H1 (cell line): ENCODE data around the gene PDE1C. TPM values are rescaled to one million over a fixed set of nuclear protein-coding genes. Genes with fewer than 3 reads are reported as not detected.

Experiments used
- BCL11A ChIP-seq, 2 experiments: IDR thresholded peaks; one replicate each; pipeline ENCODE4 v1.6.1; 2011; ENCODE audit warnings: low read depth in 2 of 2, low read length in 2 of 2, mild to moderate bottlenecking in 2 of 2
- CEBPB ChIP-seq: IDR thresholded peaks from 2 replicates; pipeline ENCODE4 v1.6.1; 2012; ENCODE audit warnings: low read depth, low read length
- CHD7 ChIP-seq: fragments of 300-600 bp; sonication (generic); IDR thresholded peaks from 2 replicates; pipeline ENCODE4 v1.7.1; 2012; ENCODE audit warnings: low read length, moderate library complexity, mild to moderate bottlenecking, inconsistent platforms; ENCODE audit not compliant: insufficient replicate concordance
- CTCF ChIP-seq, 3 experiments: IDR thresholded peaks; 1 replicate in 2 of 3; 2 replicates in 1 of 3; pipeline versions ENCODE4 v1.5.1 to v1.6.1; 2011; ENCODE audit warnings: low read length in 3 of 3, mild to moderate bottlenecking in 3 of 3, inconsistent platforms in 2 of 3, low read depth in 1 of 3, moderate library complexity in 1 of 3; ENCODE audit not compliant: insufficient read depth in 1 of 3; ENCODE audit errors: control extremely low read depth in 1 of 3
- MAFK ChIP-seq: IDR thresholded peaks from 2 replicates; pipeline ENCODE4 v1.6.1; 2012; ENCODE audit warnings: low read depth, mild to moderate bottlenecking, improper control_type of control experiment, low read length
- RBBP5 ChIP-seq: IDR thresholded peaks from 2 replicates; pipeline ENCODE4 v1.7.1; 2012; ENCODE audit warnings: low read depth, mild to moderate bottlenecking, inconsistent platforms, low read length, moderate library complexity, borderline replicate concordance
- SIN3A ChIP-seq, 2 experiments: IDR thresholded peaks in 1 of 2; conservative IDR thresholded peaks in 1 of 2; 2 replicates each; pipeline ENCODE4 v1.6.1; 2011 to 2012; ENCODE audit warnings: low read length in 2 of 2, improper control_type of control experiment in 1 of 2, low read depth in 1 of 2, mild to moderate bottlenecking in 1 of 2
- SIX5 ChIP-seq: IDR thresholded peaks from 2 replicates; pipeline ENCODE4 v1.6.1; 2011; ENCODE audit warnings: mild to moderate bottlenecking, low read depth, low read length
- SRF ChIP-seq: IDR thresholded peaks from 2 replicates; pipeline ENCODE4 v1.6.1; 2011; ENCODE audit warnings: mild to moderate bottlenecking, low read depth, low read length, moderate library complexity
- TCF12 ChIP-seq: IDR thresholded peaks from 2 replicates; pipeline ENCODE4 v1.6.1; 2011; ENCODE audit warnings: low read depth, mild to moderate bottlenecking, low read length
- polyA plus RNA-seq, 7 experiments: library from polyadenylated mRNA; depleted of rRNA in 3 of 7; stranded (reverse) in 5 of 7; unstranded in 2 of 7; fragments of >200 nt in 5 of 7; fragments of 200-250 nt in 2 of 7; gene quantifications; 1 replicate in 5 of 7; 2 replicates in 1 of 7; 4 replicates in 1 of 7; pipeline versions ENCODE4 v1.2.1 to v1.2.3, GENCODE V29; 2011 to 2013; ENCODE audit warnings: missing spikeins in 2 of 7, mixed read lengths in 2 of 7
- total RNA-seq: library from RNA; stranded (reverse); fragmentation: NEBNext Ultra II Directional; extraction: Animal tissue kit (Norgen Biotek cat#: 25700); gene quantifications from 2 replicates; pipeline ENCODE4 v1.2.1, GENCODE V29; 2021

PDE1C gene
- total and polyA plus RNA-seq, 2 of the 8 experiments (the other 6 are each of a cell fraction or from before 2014, with no cell fraction given), result 0.11 to 1.1 TPM

- TF ChIP-seq CHD7, result no peak
- TF ChIP-seq TCF12, result no peak
- no peak for TF ChIP-seq CEBPB
- no peak for TF ChIP-seq CTCF (IDR thresholded peaks at IDR 0.05; ENCODE audit: control extremely low read depth in 1 of 3, insufficient read depth in 1 of 3, low read depth in 1 of 3, low read length in 3 of 3)
- TF ChIP-seq MAFK, result no peak
- no peak for TF ChIP-seq SIX5
- TF ChIP-seq SIN3A (conservative IDR thresholded peaks at IDR 0.05 in 1 of 2, IDR thresholded peaks at IDR 0.05 in 1 of 2; ENCODE audit: low read depth in 1 of 2, low read length in 2 of 2), result no peak
- no peak for TF ChIP-seq BCL11A (IDR thresholded peaks at IDR 0.05; ENCODE audit: low read depth in 2 of 2, low read length in 2 of 2)
- TF ChIP-seq SRF, result no peak
- no peak for TF ChIP-seq RBBP5
Measured at GRCh38 chr7:31778296-31778695, 291.9 kb downstream of the PDE1C start (continued).
